Neuronal stem cell (in vitro differentiated cells): ENCODE results near the gene NDUFB8.

Source experiments
- DNase-seq: peaks from one replicate; pipeline ENCODE4 v3.0.0-alpha.2; 2013; ENCODE audit warnings: low spot score
- H2AFZ ChIP-seq: one replicate; pipeline ENCODE4 v1.6.1; 2013; ENCODE audit warnings: mild to moderate bottlenecking, low read length, inconsistent platforms
- H2AK5ac ChIP-seq: 2 replicates; pipeline ENCODE4 v1.6.1; 2013; ENCODE audit warnings: low read depth, mild to moderate bottlenecking, inconsistent platforms, low read length, moderate library complexity, mixed read lengths
- H2BK120ac ChIP-seq: 2 replicates; pipeline ENCODE4 v1.6.1; 2013; ENCODE audit warnings: low read depth, mild to moderate bottlenecking, inconsistent platforms, low read length, moderate library complexity, mixed read lengths
- H2BK12ac ChIP-seq: one replicate; pipeline ENCODE4 v1.6.1; 2013; ENCODE audit warnings: low read length, inconsistent platforms
- H2BK15ac ChIP-seq: 2 replicates; pipeline ENCODE4 v1.6.1; 2013; ENCODE audit warnings: mild to moderate bottlenecking, low read length, inconsistent platforms, mixed read lengths
- H2BK5ac ChIP-seq: one replicate; pipeline ENCODE4 v1.6.1; 2013; ENCODE audit warnings: inconsistent platforms, mild to moderate bottlenecking, low read length, moderate library complexity
- H3K14ac ChIP-seq: one replicate; pipeline ENCODE4 v1.6.1; 2013; ENCODE audit warnings: low read length, inconsistent platforms
- H3K18ac ChIP-seq: 2 replicates; pipeline ENCODE4 v1.6.1; 2013; ENCODE audit warnings: low read length, inconsistent platforms
- H3K23ac ChIP-seq: 2 replicates; pipeline ENCODE4 v1.6.1; 2013; ENCODE audit warnings: low read depth, mild to moderate bottlenecking, mixed read lengths, low read length, inconsistent platforms; ENCODE audit not compliant: poor library complexity
- H3K27ac ChIP-seq: replicated peaks from 3 replicates; pipeline ENCODE4 v1.5.1; 2013; ENCODE audit warnings: low read length, inconsistent platforms
- H3K27me3 ChIP-seq, 3 experiments: 2 replicates each; pipeline ENCODE4 v1.6.1; 2013; ENCODE audit warnings: low read length in 3 of 3, mild to moderate bottlenecking in 2 of 3, inconsistent platforms in 1 of 3, low read depth in 1 of 3, mixed read lengths in 1 of 3, moderate library complexity in 1 of 3; ENCODE audit not compliant: control insufficient read depth in 3 of 3, insufficient read depth in 3 of 3
- H3K36me3 ChIP-seq, 2 donors: replicated peaks in 1 of 2; 2 replicates each; pipeline ENCODE4 v1.6.1; 2013; ENCODE audit warnings: low read length in 2 of 2; ENCODE audit not compliant: control insufficient read depth in 2 of 2, insufficient read depth in 2 of 2
- H3K4ac ChIP-seq: 2 replicates; pipeline ENCODE4 v1.6.1; 2013; ENCODE audit warnings: inconsistent platforms, mild to moderate bottlenecking, low read length, moderate library complexity
- H3K4me1 ChIP-seq, 2 donors: 1 replicate in 1 of 2; 2 replicates in 1 of 2; pipeline ENCODE4 v1.6.1; 2013; ENCODE audit warnings: low read length in 2 of 2, low read depth in 1 of 2; ENCODE audit not compliant: control insufficient read depth in 2 of 2, insufficient read depth in 1 of 2
- H3K4me2 ChIP-seq: one replicate; pipeline ENCODE4 v1.6.1; 2013; ENCODE audit warnings: mild to moderate bottlenecking, low read length, inconsistent platforms; ENCODE audit not compliant: insufficient read depth, poor library complexity, severe bottlenecking
- H3K4me3 ChIP-seq, 2 donors: 2 replicates each; pipeline ENCODE4 v1.5.1; 2013; ENCODE audit warnings: low read length in 2 of 2, mild to moderate bottlenecking in 2 of 2, inconsistent platforms in 1 of 2, moderate library complexity in 1 of 2
- H3K79me1 ChIP-seq: one replicate; pipeline ENCODE4 v1.6.1; 2013; ENCODE audit warnings: low read depth, mild to moderate bottlenecking, inconsistent platforms, low read length, moderate library complexity
- H3K9ac ChIP-seq: one replicate; pipeline ENCODE4 v1.6.1; 2013; ENCODE audit warnings: mild to moderate bottlenecking, low read depth, low read length, inconsistent platforms; ENCODE audit not compliant: poor library complexity
- H3K9me3 ChIP-seq, 2 donors: replicated peaks in 1 of 2; 2 replicates each; pipeline versions ENCODE3 to v1.6.1; 2013; ENCODE audit warnings: low read length in 2 of 2, mild to moderate bottlenecking in 2 of 2, inconsistent platforms in 1 of 2, low read depth in 1 of 2, mixed read lengths in 1 of 2, moderate library complexity in 1 of 2; ENCODE audit not compliant: control insufficient read depth in 2 of 2, insufficient read depth in 1 of 2
- H4K8ac ChIP-seq: one replicate; pipeline ENCODE4 v1.6.1; 2013; ENCODE audit warnings: low read depth, mild to moderate bottlenecking, inconsistent platforms, low read length, moderate library complexity
- H4K91ac ChIP-seq: one replicate; pipeline ENCODE4 v1.6.1; 2013; ENCODE audit warnings: low read length, low read depth, mild to moderate bottlenecking, inconsistent platforms; ENCODE audit not compliant: poor library complexity
- WGBS, 2 donors: extraction: QIAGEN DNeasy Blood & Tissue Kit; methylation state at CpG; one replicate each; pipeline ENCODE4 v1.1.7; 2013; ENCODE audit warnings: missing lambda C conversion rate in 2 of 2, mixed read lengths in 1 of 2; ENCODE audit not compliant: insufficient read length in 2 of 2, insufficient replicate concordance in 1 of 2; ENCODE audit errors: extremely low coverage in 2 of 2; 5-methylcytosine and 5-hydroxymethylcytosine counted together

NDUFB8 gene

GRCh38 chr10:100510533-100511308 lies 18.9 kb downstream of the NDUFB8 start:
- no peak overlapping the region for H3K27ac ChIP-seq
- no peaks in the 10 kb centered on the region for H3K4me1 ChIP-seq
- H3K23ac ChIP-seq, result no peak overlapping the region
- H3K36me3 ChIP-seq, result peaks cover 6 to 25% of the 10 kb centered on the region in 2 donors
- no peak overlapping the region for H2AFZ ChIP-seq
- no peaks in the 10 kb centered on the region for H3K9me3 ChIP-seq
- H2BK12ac ChIP-seq, result no peak overlapping the region
- no peak overlapping the region for H2BK15ac ChIP-seq
- H3K27me3 ChIP-seq, result peaks cover 0 to 2% (median 0%) of the 10 kb centered on the region in 3 experiments
- H3K4me3 ChIP-seq, result no peak overlapping the region
- H2AK5ac ChIP-seq, result no peak overlapping the region
- H3K14ac ChIP-seq, result no peak overlapping the region
- WGBS, 2 donors, result no CpG with 5 or more reads among the region's 7 CpGs
- H3K18ac ChIP-seq, result no peak overlapping the region
- no peak overlapping the region for H4K91ac ChIP-seq
- H2BK5ac ChIP-seq, result no peak overlapping the region
- H3K4ac ChIP-seq, result no peak overlapping the region
- no peaks in the 10 kb centered on the region for H3K79me1 ChIP-seq
- H4K8ac ChIP-seq, result no peak overlapping the region
- H2BK120ac ChIP-seq, result no peak overlapping the region
- H3K4me2 ChIP-seq, result no peak overlapping the region
- H3K9ac ChIP-seq, result no peak overlapping the region
- no peak for DNase-seq

- WGBS, 2 donors, result no CpG with 5 or more reads among the region's 8 CpGs
- Histone ChIP-seq H2BK12ac (no peak overlapping the region), H4K91ac (no peak overlapping the region), H2BK120ac (no peak overlapping the region), H3K18ac (no peak overlapping the region), H3K4ac (no peak overlapping the region), H3K27me3 (peaks cover 0 to 2% (median 0%) of the 10 kb centered on the region in 3 experiments), H3K79me1 (no peaks in the 10 kb centered on the region), H3K14ac (no peak overlapping the region), H3K4me2 (no peak overlapping the region), H3K9ac (no peak overlapping the region), H3K23ac (no peak overlapping the region), H4K8ac (no peak overlapping the region), H2AFZ (no peak overlapping the region), H3K9me3 (no peaks in the 10 kb centered on the region), H2BK15ac (no peak overlapping the region), H2BK5ac (no peak overlapping the region), H3K27ac (no peak overlapping the region), H2AK5ac (no peak overlapping the region), H3K36me3 (peaks cover 6 to 28% of the 10 kb centered on the region in 2 donors), H3K4me3 (no peak overlapping the region), H3K4me1 (peaks cover 0 to 12% of the 10 kb centered on the region in 2 donors)
- no peak for DNase-seq
Measured at GRCh38 chr10:100509241-100509840, 20.3 kb downstream of the NDUFB8 start.

GRCh38 chr10:100508691-100509150 lies 20.9 kb downstream of the NDUFB8 start:
- H3K27me3 ChIP-seq, result peaks cover 0 to 2% (median 0%) of the 10 kb centered on the region in 3 experiments
- no peak overlapping the region for H3K14ac ChIP-seq
- H2BK12ac ChIP-seq, result no peak overlapping the region
- H4K91ac ChIP-seq, result no peak overlapping the region
- DNase-seq, result peak; percentile 66
- H3K9ac ChIP-seq, result no peak overlapping the region
- H4K8ac ChIP-seq, result no peak overlapping the region
- peak overlapping the region; percentile 3 for H2AFZ ChIP-seq
- no peak overlapping the region for H3K4ac ChIP-seq
- H3K18ac ChIP-seq, result no peak overlapping the region
- no peak overlapping the region for H3K23ac ChIP-seq
- H3K27ac ChIP-seq, result no peak overlapping the region
- H2BK120ac ChIP-seq, result no peak overlapping the region
- H3K36me3 ChIP-seq, result peaks cover 6 to 28% of the 10 kb centered on the region in 2 donors
- H3K4me3 ChIP-seq, result no peak overlapping the region
- no peaks in the 10 kb centered on the region for H3K9me3 ChIP-seq
- no peaks in the 10 kb centered on the region for H3K79me1 ChIP-seq
- H2BK15ac ChIP-seq, result no peak overlapping the region
- H2BK5ac ChIP-seq, result no peak overlapping the region
- H3K4me2 ChIP-seq, result no peak overlapping the region
- peaks cover 1 to 16% of the 10 kb centered on the region in 2 donors for H3K4me1 ChIP-seq
- no CpG with 5 or more reads among the region's 3 CpGs for WGBS, 2 donors
- no peak overlapping the region for H2AK5ac ChIP-seq

GRCh38 chr10:100508266-100508665 lies 21.4 kb downstream of the NDUFB8 start:
- Histone ChIP-seq H3K4me1 (peaks cover 1 to 18% of the 10 kb centered on the region in 2 donors), H4K91ac (no peak overlapping the region), H3K9me3 (no peaks in the 10 kb centered on the region), H2BK15ac (no peak overlapping the region), H3K18ac (no peak overlapping the region), H3K27me3 (peaks cover 0 to 2% (median 0%) of the 10 kb centered on the region in 3 experiments), H3K14ac (no peak overlapping the region), H3K79me1 (no peaks in the 10 kb centered on the region), H3K9ac (no peak overlapping the region), H3K27ac (no peak overlapping the region), H2AFZ (peak overlapping the region; percentile 3), H2BK5ac (no peak overlapping the region), H2AK5ac (no peak overlapping the region), H3K23ac (no peak overlapping the region), H2BK12ac (no peak overlapping the region), H4K8ac (no peak overlapping the region), H3K4me2 (no peak overlapping the region), H3K36me3 (peaks cover 6 to 28% of the 10 kb centered on the region in 2 donors), H3K4ac (no peak overlapping the region), H2BK120ac (no peak overlapping the region), H3K4me3 (no peak overlapping the region)
- no CpG with 5 or more reads among the region's 1 CpG for WGBS, 2 donors
- DNase-seq, result no peak
